WERI-Rb-1 (cell line): ENCODE data around the gene TMEM132C.
A peak's percentile ranks its signal among the peaks of the same experiment; 100 is the strongest.

Source experiments
- DNase-seq: peaks from one replicate; pipeline ENCODE4 v3.0.0-alpha.2; 2020
- H3K27ac ChIP-seq: fragments of 250-450 bp; sonication (Bioruptor Pico); 2 replicates; pipeline ENCODE4 v1.5.1; 2020; ENCODE audit warnings: mild to moderate bottlenecking, moderate library complexity
- H3K27me3 ChIP-seq: fragments of 250-450 bp; sonication (Bioruptor Pico); 2 replicates; pipeline ENCODE4 v1.5.1; 2021; ENCODE audit warnings: mild to moderate bottlenecking, low read depth, moderate library complexity; ENCODE audit not compliant: insufficient read depth, severe bottlenecking
- H3K36me3 ChIP-seq: fragments of 250-450 bp; sonication (Bioruptor Pico); 2 replicates; pipeline ENCODE4 v1.5.1; 2020; ENCODE audit warnings: mild to moderate bottlenecking, moderate library complexity
- H3K4me3 ChIP-seq: 2 replicates; pipeline ENCODE4 v1.5.1; 2011; ENCODE audit warnings: low read depth, mild to moderate bottlenecking, control low read depth, low read length
- H3K9me3 ChIP-seq: fragments of 250-450 bp; sonication (Bioruptor Pico); 2 replicates; pipeline ENCODE4 v1.5.1; 2021; ENCODE audit warnings: mild to moderate bottlenecking, moderate library complexity; ENCODE audit not compliant: severe bottlenecking
- CTCF ChIP-seq: IDR thresholded peaks from 2 replicates; pipeline ENCODE4 v1.5.1; 2011; ENCODE audit warnings: low read depth, mild to moderate bottlenecking, control low read depth, inconsistent platforms, low read length

Gene TMEM132C

GRCh38 chr12:128267131-128267622 lies at the start of gene TMEM132C:
TSS of gene TMEM132C (plus strand) at chr12:128267170. CDS start at chr12:128267403, 233 bp downstream.
- H3K9me3 ChIP-seq, result peaks cover 3% of the 10 kb centered on the region
- H3K27me3 ChIP-seq, result peaks cover 15% of the 10 kb centered on the region
- peak within 1 kb of the TSS; percentile 45 for H3K4me3 ChIP-seq
- no peaks in the 10 kb centered on the region for H3K36me3 ChIP-seq
- no peak within 1 kb of the TSS for H3K27ac ChIP-seq
- no peak for TF ChIP-seq CTCF
- no peak for DNase-seq

- no peak for DNase-seq
- no peak for TF ChIP-seq CTCF
- Histone ChIP-seq H3K27me3 (no peaks in the 10 kb centered on the region), H3K27ac (no peak overlapping the region), H3K36me3 (no peaks in the 10 kb centered on the region), H3K4me3 (no peak overlapping the region), H3K9me3 (no peaks in the 10 kb centered on the region)
Observed at GRCh38 chr12:128224226-128224625, 42.7 kb upstream of the TMEM132C start.

GRCh38 chr12:128228581-128228980 lies 38.4 kb upstream of the TMEM132C start:
- Histone ChIP-seq H3K36me3 (no peaks in the 10 kb centered on the region), H3K4me3 (no peak overlapping the region), H3K9me3 (no peaks in the 10 kb centered on the region), H3K27ac (no peak overlapping the region), H3K27me3 (no peaks in the 10 kb centered on the region)
- DNase-seq, result no peak
- no peak for TF ChIP-seq CTCF

GRCh38 chr12:128235635-128236417 lies 31.1 kb upstream of the TMEM132C start:
- DNase-seq, result no peak
- H3K9me3 ChIP-seq, result peaks cover 3% of the 10 kb centered on the region
- H3K27me3 ChIP-seq, result no peaks in the 10 kb centered on the region
- H3K27ac ChIP-seq, result no peak overlapping the region
- TF ChIP-seq CTCF, result no peak
- H3K4me3 ChIP-seq, result no peak overlapping the region
- no peaks in the 10 kb centered on the region for H3K36me3 ChIP-seq

GRCh38 chr12:128236525-128236924 lies 30.4 kb upstream of the TMEM132C start:
- no peak for TF ChIP-seq CTCF
- H3K27me3 ChIP-seq, result no peaks in the 10 kb centered on the region
- DNase-seq, result no peak
- no peak overlapping the region for H3K27ac ChIP-seq
- H3K4me3 ChIP-seq, result no peak overlapping the region
- no peaks in the 10 kb centered on the region for H3K36me3 ChIP-seq
- peaks cover 3% of the 10 kb centered on the region for H3K9me3 ChIP-seq
